Mucosa of descending colon (tissue), 3 donors: ENCODE data around the gene CUEDC2. TPM values are rescaled to one million over a fixed set of nuclear protein-coding genes. Genes with fewer than 3 reads are reported as not detected.

Source experiments
- ATAC-seq: fragments of 200-7000 bp; cut with Tn5 transposase; one replicate; pipeline ENCODE4 v1.9.1; 2020; ENCODE audit warnings: mild to moderate bottlenecking, moderate library complexity
- DNase-seq, 3 donors: peaks; one replicate each; pipeline ENCODE4 v3.0.0-alpha.2; 2020
- H3K36me3 ChIP-seq: fragments of 200-600 bp; one replicate; pipeline ENCODE4 v1.8.0; 2021; ENCODE audit warnings: low read depth, mild to moderate bottlenecking
- H3K4me1 ChIP-seq: fragments of 200-600 bp; one replicate; pipeline ENCODE4 v1.8.0; 2021; ENCODE audit warnings: low read depth, mild to moderate bottlenecking
- H3K4me3 ChIP-seq: fragments of 200-600 bp; one replicate; pipeline ENCODE4 v1.8.0; 2021; ENCODE audit warnings: mild to moderate bottlenecking
- H3K9me3 ChIP-seq: fragments of 200-600 bp; one replicate; pipeline ENCODE4 v1.8.0; 2021; ENCODE audit warnings: mild to moderate bottlenecking
- CTCF ChIP-seq: fragments of 200-600 bp; IDR thresholded peaks from one replicate; pipeline ENCODE4 v1.8.0; 2022; ENCODE audit warnings: antibody characterized with exemption, mild to moderate bottlenecking
- intact Hi-C, 2 donors: fragments of 100-400 bp; cut with DNase I in 1 of 2; cut with micrococcal nuclease in 1 of 2; formaldehyde crosslinking; loops; one replicate each; pipeline versions ENCODE4 v1.11.0 to v1.11.1; 2022; cut with DNase I, micrococcal nuclease
- microRNA-seq: library from miRNA; unstranded; fragments of <30 nt; microRNA quantifications from one replicate; pipeline ENCODE4, GENCODE V29; 2019
- total RNA-seq, 3 donors: library from RNA; stranded (reverse); fragmentation: NEBNext Ultra II Directional in 2 of 3; extraction: Animal tissue kit (Norgen Biotek cat#: 25700) in 2 of 3; gene quantifications; one replicate each; pipeline versions ENCODE4 v1.2.1 to v1.2.4, GENCODE V29; 2021 to 2023
- donor health status: DM: no; HTN: no; CAD: no; lungs with moderate emphysema.
- donor health status: DM: no; HTN: no; CAD: no.
- donor health status: DM: no; HTN: yes; CAD: no.

The CUEDC2 gene
- total RNA-seq, 3 donors from 2014 or later: 26.6 to 51.9 (median 29.2) TPM

GRCh38 chr10:102379383-102379782 lies 53.0 kb downstream of the CUEDC2 start:
- Histone ChIP-seq H3K4me1 (no peaks in the 10 kb centered on the region), H3K9me3 (no peaks in the 10 kb centered on the region), H3K36me3 (peaks cover 18% of the 10 kb centered on the region), H3K4me3 (no peak overlapping the region)
- intact Hi-C loops: no loop called here
- no peak for TF ChIP-seq CTCF
- DNase-seq: no peak
- ATAC-seq: no peak

GRCh38 chr10:102376901-102377300 lies 55.5 kb downstream of the CUEDC2 start:
- intact Hi-C loops: no loop called here
- Histone ChIP-seq H3K36me3 (peaks cover 27% of the 10 kb centered on the region), H3K9me3 (no peaks in the 10 kb centered on the region), H3K4me3 (no peak overlapping the region), H3K4me1 (no peaks in the 10 kb centered on the region)
- no peak for TF ChIP-seq CTCF
- DNase-seq (no peak), ATAC-seq (no peak)

- no peaks in the 10 kb centered on the region for H3K9me3 ChIP-seq
- ATAC-seq (no peak), DNase-seq (no peak)
- peaks cover 28% of the 10 kb centered on the region for H3K36me3 ChIP-seq
- intact Hi-C loops: no loop called here
- H3K4me1 ChIP-seq: no peaks in the 10 kb centered on the region
- no peak for TF ChIP-seq CTCF
- no peak overlapping the region for H3K4me3 ChIP-seq
Observed at GRCh38 chr10:102375867-102376266, 56.5 kb downstream of the CUEDC2 start.

GRCh38 chr10:102375250-102375649 lies 57.1 kb downstream of the CUEDC2 start:
- DNase-seq (no peak), ATAC-seq (no peak)
- TF ChIP-seq CTCF: no peak
- H3K36me3 ChIP-seq: peaks cover 34% of the 10 kb centered on the region
- no peaks in the 10 kb centered on the region for H3K4me1 ChIP-seq
- no peak overlapping the region for H3K4me3 ChIP-seq
- intact Hi-C loops: no loop called here
- H3K9me3 ChIP-seq: no peaks in the 10 kb centered on the region

Small RNAs within 50 kb of the gene (microRNA-seq; reads per million reads assigned to microRNA genes)
- gene MIR146B: 3,487 reads per million, percentile 90 among the genes with 10 or more reads in this experiment

Other genes starting within 250 kb of the CUEDC2 start
- under 1 TPM in 1 of 3 donors, not detected in 2; 0.22 TPM for gene ELOVL3, start 206.3 kb downstream of the CUEDC2 start, total RNA-seq
- gene PITX3, start 191.1 kb downstream of the CUEDC2 start, total RNA-seq: not detected
- gene GBF1, start 187.0 kb downstream of the CUEDC2 start, total RNA-seq: 10 to 100 TPM; 51.9 to 67.8 (median 62.9) TPM
- gene NFKB2, start 36.9 kb downstream of the CUEDC2 start, total RNA-seq: 10 to 100 TPM; 26.9 to 72.2 (median 29.0) TPM
- 100 to 1,000 TPM in 1 of 3 donors, 10 to 100 TPM in 1, 1 to 10 TPM in 1; 8.2 to 228 (median 11.4) TPM for gene PSD, start 13.8 kb downstream of the CUEDC2 start, total RNA-seq
- gene FBXL15, start 11.7 kb downstream of the CUEDC2 start, total RNA-seq: 10 to 100 TPM; 18.3 to 27.7 (median 20.5) TPM
- 1 to 10 TPM in 2 of 3 donors, under 1 TPM in 1; 0.41 to 2.3 (median 2.0) TPM for gene C10orf95, start 19.0 kb upstream of the CUEDC2 start, total RNA-seq
- 100 to 1,000 TPM in 1 of 3 donors, 10 to 100 TPM in 2; 70.6 to 121 (median 77.7) TPM for gene ACTR1A, start 70.1 kb upstream of the CUEDC2 start, total RNA-seq
- 10 to 100 TPM in 1 of 3 donors, 1 to 10 TPM in 2; 9.0 to 13.9 (median 9.5) TPM for gene SUFU, start 71.4 kb upstream of the CUEDC2 start, total RNA-seq
- gene TRIM8, start 211.9 kb upstream of the CUEDC2 start, total RNA-seq: 10 to 100 TPM; 65.5 to 89.9 (median 71.3) TPM